Bronchial smooth muscle cell (primary cell): Measurements from ENCODE around the gene ANKRD18B. TPM values are rescaled to one million over a fixed set of nuclear protein-coding genes. Genes with fewer than 3 reads are reported as not detected.

Experiments used
- total RNA-seq: library from RNA; depleted of rRNA; stranded (reverse); fragments of >200 nt; gene quantifications from 2 replicates; pipeline ENCODE4 v1.2.1, GENCODE V29; 2014

The ANKRD18B gene
- total RNA-seq, result 2.3 and 4.3 TPM in 2 replicates

GRCh38 chr9:33523397-33524305 is at the start of gene ANKRD18B:
TSS of gene ANKRD18B (plus strand) at chr9:33524251. CDS start at chr9:33524490, 239 bp downstream.

Other genes with a start within 250 kb of the ANKRD18B start
- 22.2 and 23.9 TPM in 2 replicates for gene NFX1, start 233.7 kb upstream of the ANKRD18B start, total RNA-seq
- 0.34 and 0.47 TPM in 2 replicates for gene AQP7, start 121.7 kb upstream of the ANKRD18B start, total RNA-seq
- gene AQP3, start 76.7 kb upstream of the ANKRD18B start, total RNA-seq, result 6.6 and 11.2 TPM in 2 replicates
- 13.6 and 15.1 TPM in 2 replicates for gene NOL6, start 50.3 kb upstream of the ANKRD18B start, total RNA-seq